Measurements from ENCODE around the gene ARL4D. TPM values are rescaled to one million over a fixed set of nuclear protein-coding genes. Genes with fewer than 3 reads are reported as not detected.
A peak's percentile ranks its signal among the peaks of the same experiment; 100 is the strongest.

ARL4D gene
- total and polyA plus RNA-seq, 9 donors: 6.2 to 34.1 (median 18.9) TPM

- WGBS, 3 donors: 87 to 96% (median 93%) methylated on average over 6 of the region's 6 CpGs
- H3K4me1 ChIP-seq (ENCODE audit: insufficient read depth): peaks cover 7% of the 10 kb centered on the region
- H3K27ac ChIP-seq: no peak overlapping the region
- H3K4me3 ChIP-seq: no peak overlapping the region
- H3K27me3 ChIP-seq: no peaks in the 10 kb centered on the region
- intact Hi-C loops (cut with DNase I): loop anchor here in 2 of 4 donors (2.0 kb wide), 1 partner anchor 88 kb away; the partner anchor contains the start of gene DHX8 (in 2 of the 2)
- H3K36me3 ChIP-seq: no peaks in the 10 kb centered on the region
- no peak for DNase-seq
- TF ChIP-seq CTCF (IDR thresholded peaks at IDR 0.05) (no peak), POLR2A (IDR thresholded peaks at IDR 0.05) (no peak), EP300 (IDR thresholded peaks at IDR 0.05) (no peak)
- no peaks in the 10 kb centered on the region for H3K9me3 ChIP-seq
These were observed 3.6 kb upstream of the ARL4D start for GRCh38 chr17:43395165-43395564.

- DNase-seq: peak in 1 of 5 donors; percentile 17
- WGBS, 3 donors: 90 to 93% (median 90%) methylated on average over 5 of the region's 5 CpGs
These were observed 2.2 kb upstream of the ARL4D start for GRCh38 chr17:43396491-43397060.

DNA sequence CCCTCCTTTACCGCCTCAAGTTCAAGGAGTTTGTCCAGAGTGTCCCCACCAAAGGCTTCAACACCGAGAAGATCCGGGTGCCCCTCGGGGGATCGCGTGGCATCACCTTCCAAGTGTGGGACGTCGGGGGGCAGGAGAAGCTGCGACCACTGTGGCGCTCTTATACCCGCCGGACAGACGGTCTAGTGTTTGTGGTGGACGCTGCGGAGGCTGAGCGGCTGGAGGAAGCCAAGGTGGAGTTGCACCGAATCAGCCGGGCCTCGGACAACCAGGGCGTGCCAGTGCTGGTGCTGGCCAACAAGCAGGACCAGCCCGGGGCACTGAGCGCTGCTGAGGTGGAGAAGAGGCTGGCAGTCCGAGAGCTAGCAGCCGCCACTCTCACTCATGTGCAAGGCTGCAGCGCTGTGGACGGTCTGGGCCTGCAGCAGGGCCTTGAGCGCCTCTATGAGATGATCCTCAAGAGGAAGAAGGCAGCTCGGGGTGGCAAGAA, 1.1 kb downstream of the ARL4D start:
- H3K36me3 ChIP-seq: no peaks in the 10 kb centered on the region
- no peaks in the 10 kb centered on the region for H3K27me3 ChIP-seq
- TF ChIP-seq CTCF (IDR thresholded peaks at IDR 0.05) (no peak), POLR2A (IDR thresholded peaks at IDR 0.05) (no peak), EP300 (IDR thresholded peaks at IDR 0.05) (no peak)
- H3K9me3 ChIP-seq: no peaks in the 10 kb centered on the region
- peak in 2 of 5 donors; percentile 42 to 44 for DNase-seq
- WGBS, 3 donors: 5 to 46% (median 8%) methylated on average over 26 to 28 of the region's 28 CpGs
- intact Hi-C loops (cut with DNase I): no loop called here
- peaks cover 16% of the 10 kb centered on the region for H3K4me1 ChIP-seq (ENCODE audit: insufficient read depth)
- H3K27ac ChIP-seq: no peak overlapping the region
- peak overlapping the region; percentile 87 for H3K4me3 ChIP-seq

More at GRCh38 chr17:43396491-43397060, 2.2 kb upstream of the ARL4D start:
- no peak overlapping the region for H3K27ac ChIP-seq
- no peaks in the 10 kb centered on the region for H3K36me3 ChIP-seq
- intact Hi-C loops (cut with DNase I): no loop called here
- peaks cover 15% of the 10 kb centered on the region for H3K4me1 ChIP-seq (ENCODE audit: insufficient read depth)
- no peak overlapping the region for H3K4me3 ChIP-seq
- no peaks in the 10 kb centered on the region for H3K9me3 ChIP-seq
- no peaks in the 10 kb centered on the region for H3K27me3 ChIP-seq
- no peak for TF ChIP-seq CTCF (IDR thresholded peaks at IDR 0.05)
- no peak for TF ChIP-seq EP300 (IDR thresholded peaks at IDR 0.05)
- TF ChIP-seq POLR2A (IDR thresholded peaks at IDR 0.05): no peak

DNA sequence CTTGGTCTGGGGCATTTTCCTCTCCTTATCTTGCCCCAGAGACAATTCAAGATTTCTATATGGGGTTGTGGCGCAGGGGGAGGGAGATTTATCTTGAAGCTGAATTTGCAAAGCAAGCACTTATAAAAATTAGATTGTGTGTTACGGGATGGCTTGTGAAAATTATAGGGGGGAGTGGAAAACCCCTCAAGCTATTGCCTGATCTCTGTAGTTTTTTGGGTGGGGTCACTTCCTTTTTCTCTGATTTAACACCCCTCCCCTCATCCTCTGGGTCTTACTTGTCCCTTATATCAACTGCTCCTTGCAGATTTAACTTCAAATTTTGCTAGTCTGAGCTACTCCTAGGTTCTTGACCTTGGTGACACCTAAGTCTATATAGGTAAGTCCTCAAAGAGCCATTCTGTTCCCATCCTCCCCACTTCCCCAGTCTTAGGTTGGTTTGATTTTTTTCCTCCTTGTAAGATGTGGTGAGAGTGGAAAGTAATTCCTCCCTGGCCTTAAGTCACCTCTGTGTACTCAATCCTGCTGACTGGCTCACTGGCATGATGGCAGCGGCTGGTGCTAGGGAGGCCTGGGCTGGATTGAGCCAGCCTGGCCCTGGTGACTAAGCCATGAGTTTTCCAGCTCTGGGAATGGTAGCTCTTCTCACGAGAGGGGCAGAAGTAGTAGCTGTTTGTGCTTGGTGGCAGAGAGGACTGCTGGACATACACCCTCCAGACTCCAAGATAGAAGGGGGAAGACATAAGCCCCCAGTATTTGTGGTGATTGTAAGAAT, 2.3 kb downstream of the ARL4D start:
- TF ChIP-seq CTCF (IDR thresholded peaks at IDR 0.05) (no peak), POLR2A (IDR thresholded peaks at IDR 0.05) (no peak), EP300 (IDR thresholded peaks at IDR 0.05) (no peak)
- Histone ChIP-seq H3K4me1 (ENCODE audit: insufficient read depth) (peaks cover 16% of the 10 kb centered on the region), H3K27ac (no peak overlapping the region), H3K27me3 (no peaks in the 10 kb centered on the region), H3K9me3 (no peaks in the 10 kb centered on the region), H3K4me3 (peak overlapping the region; percentile 20), H3K36me3 (no peaks in the 10 kb centered on the region)
- peak in 1 of 5 donors; percentile 36 for DNase-seq
- intact Hi-C loops (cut with DNase I): no loop called here
- 26 to 47% (median 29%) methylated on average over 4 of the region's 4 CpGs for WGBS, 3 donors
